Vagina (tissue), 2 donors: ENCODE measurements around the gene SCIN. TPM values are rescaled to one million over a fixed set of nuclear protein-coding genes. Genes with fewer than 3 reads are reported as not detected.
"Not testable (repeated sequence)": the region's sequence is repeated elsewhere in the genome, so short reads cannot be mapped to it uniquely, and the experiment has no call there.

ENCODE experiments used
- DNase-seq, 2 donors: peaks; one replicate each; pipeline ENCODE4 v3.0.0-alpha.2; 2017; ENCODE audit errors: extremely low spot score in 2 of 2
- H3K27ac ChIP-seq: fragments of 200-600 bp; sonication (generic); one replicate; pipeline ENCODE4 v1.5.1; 2019
- H3K27me3 ChIP-seq: fragments of 200-600 bp; sonication (generic); one replicate; pipeline ENCODE4 v1.5.1; 2019
- H3K36me3 ChIP-seq, 2 donors: fragments of 200-600 bp; sonication (generic); one replicate each; pipeline ENCODE4 v1.5.1; 2017 to 2019
- H3K4me1 ChIP-seq: fragments of 200-600 bp; sonication (generic); one replicate; pipeline ENCODE4 v1.5.1; 2019
- H3K4me3 ChIP-seq, 2 donors: fragments of 200-600 bp; sonication (generic); 1 replicate in 1 of 2; 2 replicates in 1 of 2; pipeline ENCODE4 v1.5.1; 2016 to 2019
- H3K9me3 ChIP-seq: fragments of 200-600 bp; sonication (generic); one replicate; pipeline ENCODE4 v1.5.1; 2019
- POLR2A ChIP-seq, 2 donors: fragments of 450-650 bp; IDR thresholded peaks; one replicate each; pipeline ENCODE4 v1.6.1; 2017; ENCODE audit warnings: antibody characterized with exemption in 2 of 2, mild to moderate bottlenecking in 2 of 2, moderate library complexity in 2 of 2
- POLR2AphosphoS5 ChIP-seq, 2 donors: sonication (generic); formaldehyde crosslinking; IDR thresholded peaks; one replicate each; pipeline ENCODE4 v1.9.0; 2017; ENCODE audit warnings: antibody characterized with exemption in 2 of 2, mild to moderate bottlenecking in 2 of 2, low read depth in 1 of 2; ENCODE audit not compliant: insufficient read depth in 1 of 2
- intact Hi-C: fragments of 100-400 bp; cut with DNase I; formaldehyde crosslinking; loops from one replicate; pipeline ENCODE4 v1.15.1; 2023
- total RNA-seq: library from RNA; depleted of rRNA; stranded (reverse); fragments of >200 nt; gene quantifications from one replicate; pipeline ENCODE4 v1.2.3, GENCODE V29; 2016
- TF ChIP-seq, protein P1 (sequence below), 3 experiments: fragments of 450-650 bp in 2 of 3; fragments of 200-600 bp in 1 of 3; sonication (generic) in 1 of 3; IDR thresholded peaks; one replicate each; pipeline ENCODE4 v1.5.1; 2017 to 2019; ENCODE audit warnings: antibody characterized with exemption in 3 of 3, mild to moderate bottlenecking in 2 of 3, moderate library complexity in 2 of 3

The SCIN gene
- total RNA-seq, 1 donor from 2014 or later = 0.74 TPM

DNA sequence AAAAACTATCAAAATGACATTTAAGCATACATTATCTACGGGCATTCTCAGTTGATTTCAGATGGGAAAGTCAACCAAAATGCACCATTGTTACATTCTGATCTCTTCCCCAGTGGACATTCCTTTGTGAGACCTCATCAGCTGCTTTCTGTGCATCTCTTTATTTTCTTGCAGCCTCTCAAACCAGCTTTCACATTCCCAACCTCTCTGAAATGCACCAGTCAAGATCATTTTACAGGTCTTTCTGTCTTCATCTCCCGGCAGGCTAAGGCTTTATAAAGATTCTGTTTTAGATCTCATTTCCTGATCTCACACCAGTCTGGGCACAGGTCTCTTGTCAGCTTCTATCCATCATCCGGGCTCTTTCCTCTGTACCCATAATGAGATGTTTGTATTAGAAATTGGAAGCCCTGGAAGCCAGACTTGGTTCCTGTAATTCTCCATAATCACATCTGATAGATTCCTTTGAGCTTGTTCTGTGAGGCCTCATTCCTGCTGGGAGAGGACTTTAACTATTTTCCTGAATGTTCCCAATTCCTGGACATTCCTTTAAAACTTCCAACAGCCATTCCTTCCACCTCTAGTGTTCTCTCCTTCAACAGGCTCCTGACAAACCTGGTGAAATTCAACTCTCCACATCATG, 72.6 kb downstream of the SCIN start:
- H3K27ac ChIP-seq = no peak overlapping the region
- no peaks in the 10 kb centered on the region for H3K9me3 ChIP-seq
- no peaks in the 10 kb centered on the region for H3K27me3 ChIP-seq
- no peaks in the 10 kb centered on the region for H3K4me1 ChIP-seq
- DNase-seq = no peak
- no peak overlapping the region for H3K4me3 ChIP-seq
- no peaks in the 10 kb centered on the region for H3K36me3 ChIP-seq
- TF ChIP-seq POLR2A (IDR thresholded peaks at IDR 0.05) (no peak), POLR2AphosphoS5 (IDR thresholded peaks at IDR 0.05; ENCODE audit: insufficient read depth in 1 of 2, low read depth in 1 of 2) (no peak)
- TF ChIP-seq, protein P1, sequence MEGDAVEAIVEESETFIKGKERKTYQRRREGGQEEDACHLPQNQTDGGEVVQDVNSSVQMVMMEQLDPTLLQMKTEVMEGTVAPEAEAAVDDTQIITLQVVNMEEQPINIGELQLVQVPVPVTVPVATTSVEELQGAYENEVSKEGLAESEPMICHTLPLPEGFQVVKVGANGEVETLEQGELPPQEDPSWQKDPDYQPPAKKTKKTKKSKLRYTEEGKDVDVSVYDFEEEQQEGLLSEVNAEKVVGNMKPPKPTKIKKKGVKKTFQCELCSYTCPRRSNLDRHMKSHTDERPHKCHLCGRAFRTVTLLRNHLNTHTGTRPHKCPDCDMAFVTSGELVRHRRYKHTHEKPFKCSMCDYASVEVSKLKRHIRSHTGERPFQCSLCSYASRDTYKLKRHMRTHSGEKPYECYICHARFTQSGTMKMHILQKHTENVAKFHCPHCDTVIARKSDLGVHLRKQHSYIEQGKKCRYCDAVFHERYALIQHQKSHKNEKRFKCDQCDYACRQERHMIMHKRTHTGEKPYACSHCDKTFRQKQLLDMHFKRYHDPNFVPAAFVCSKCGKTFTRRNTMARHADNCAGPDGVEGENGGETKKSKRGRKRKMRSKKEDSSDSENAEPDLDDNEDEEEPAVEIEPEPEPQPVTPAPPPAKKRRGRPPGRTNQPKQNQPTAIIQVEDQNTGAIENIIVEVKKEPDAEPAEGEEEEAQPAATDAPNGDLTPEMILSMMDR (IDR thresholded peaks at IDR 0.05) = no peak
- intact Hi-C loops = no loop called here

DNA sequence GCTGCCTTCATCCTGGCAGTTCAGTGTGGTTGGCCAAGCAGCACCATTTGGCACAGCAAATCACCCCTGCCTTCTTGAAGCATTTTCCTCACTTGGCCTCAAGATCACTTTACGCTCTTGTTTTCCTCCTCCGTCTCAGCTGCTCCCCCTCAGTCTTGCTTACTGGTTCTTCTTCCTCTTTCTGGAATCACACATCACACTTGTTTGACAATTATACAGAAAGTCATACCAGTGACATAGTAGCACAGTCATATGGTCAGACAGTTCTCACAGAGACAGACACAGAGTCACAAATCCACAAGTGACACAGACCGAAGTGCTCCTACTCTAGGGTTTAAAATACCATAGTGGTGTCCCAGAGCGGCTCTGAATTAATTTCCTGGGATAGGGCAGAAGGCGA, 73.1 kb downstream of the SCIN start:
- no peak overlapping the region for H3K4me3 ChIP-seq
- no peaks in the 10 kb centered on the region for H3K36me3 ChIP-seq
- intact Hi-C loops = no loop called here
- H3K27me3 ChIP-seq = no peaks in the 10 kb centered on the region
- H3K9me3 ChIP-seq = no peaks in the 10 kb centered on the region
- H3K27ac ChIP-seq = no peak overlapping the region
- TF ChIP-seq POLR2A (IDR thresholded peaks at IDR 0.05) = no peak
- TF ChIP-seq, protein P1 (IDR thresholded peaks at IDR 0.05) = no peak
- TF ChIP-seq POLR2AphosphoS5 (IDR thresholded peaks at IDR 0.05; ENCODE audit: insufficient read depth in 1 of 2, low read depth in 1 of 2) = no peak
- no peaks in the 10 kb centered on the region for H3K4me1 ChIP-seq
- DNase-seq = no peak

DNA sequence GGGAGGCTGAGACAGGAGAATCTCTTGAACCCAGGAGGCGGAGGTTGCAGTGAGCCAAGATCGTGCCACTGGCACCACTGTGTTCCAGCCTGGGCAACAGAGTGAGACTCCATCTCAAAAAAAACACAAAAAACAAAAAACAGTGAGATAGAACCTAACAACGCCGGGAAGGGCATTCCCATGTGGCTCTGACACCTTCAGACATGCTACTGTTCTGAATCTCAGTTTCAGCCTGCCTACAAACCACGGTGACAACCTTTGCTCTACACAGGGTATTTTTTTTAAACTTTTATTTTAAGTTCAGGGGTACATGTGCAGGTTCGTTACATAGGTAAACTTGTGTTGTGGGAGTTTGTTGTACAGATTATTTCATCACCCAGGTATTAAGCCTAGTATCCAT, 74.7 kb downstream of the SCIN start:
- H3K4me3 ChIP-seq, H3K27ac ChIP-seq, intact Hi-C loops, DNase-seq, H3K4me1 ChIP-seq, H3K27me3 ChIP-seq, H3K36me3 ChIP-seq, H3K9me3 ChIP-seq: not testable (repeated sequence)

DNA sequence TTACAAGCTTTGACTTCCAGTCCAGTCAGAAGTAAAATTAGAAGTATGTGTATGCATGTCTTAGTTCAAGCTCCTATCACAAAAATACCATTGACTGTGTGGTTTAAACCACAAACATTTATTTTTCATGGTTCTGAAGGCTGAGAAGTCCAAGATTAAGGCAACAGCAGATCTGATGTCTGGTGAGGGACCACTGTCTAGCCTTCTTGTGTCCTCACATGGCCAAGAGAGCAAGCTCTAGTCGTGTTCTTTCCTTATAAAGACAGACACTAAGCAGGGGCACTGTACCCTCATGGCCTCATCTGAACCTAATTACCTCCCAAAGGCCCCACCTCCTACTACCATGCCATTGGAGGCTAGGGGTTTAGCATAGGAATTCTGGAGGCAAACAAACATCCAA, 75.6 kb downstream of the SCIN start:
- Histone ChIP-seq H3K4me1 (no peaks in the 10 kb centered on the region), H3K4me3 (no peak overlapping the region), H3K27me3 (no peaks in the 10 kb centered on the region), H3K27ac (no peak overlapping the region), H3K9me3 (no peaks in the 10 kb centered on the region), H3K36me3 (no peaks in the 10 kb centered on the region)
- TF ChIP-seq POLR2A (IDR thresholded peaks at IDR 0.05) (no peak), POLR2AphosphoS5 (IDR thresholded peaks at IDR 0.05; ENCODE audit: insufficient read depth in 1 of 2, low read depth in 1 of 2) (no peak)
- TF ChIP-seq, protein P1 (IDR thresholded peaks at IDR 0.05) = no peak
- intact Hi-C loops = no loop called here
- DNase-seq = no peak

DNA sequence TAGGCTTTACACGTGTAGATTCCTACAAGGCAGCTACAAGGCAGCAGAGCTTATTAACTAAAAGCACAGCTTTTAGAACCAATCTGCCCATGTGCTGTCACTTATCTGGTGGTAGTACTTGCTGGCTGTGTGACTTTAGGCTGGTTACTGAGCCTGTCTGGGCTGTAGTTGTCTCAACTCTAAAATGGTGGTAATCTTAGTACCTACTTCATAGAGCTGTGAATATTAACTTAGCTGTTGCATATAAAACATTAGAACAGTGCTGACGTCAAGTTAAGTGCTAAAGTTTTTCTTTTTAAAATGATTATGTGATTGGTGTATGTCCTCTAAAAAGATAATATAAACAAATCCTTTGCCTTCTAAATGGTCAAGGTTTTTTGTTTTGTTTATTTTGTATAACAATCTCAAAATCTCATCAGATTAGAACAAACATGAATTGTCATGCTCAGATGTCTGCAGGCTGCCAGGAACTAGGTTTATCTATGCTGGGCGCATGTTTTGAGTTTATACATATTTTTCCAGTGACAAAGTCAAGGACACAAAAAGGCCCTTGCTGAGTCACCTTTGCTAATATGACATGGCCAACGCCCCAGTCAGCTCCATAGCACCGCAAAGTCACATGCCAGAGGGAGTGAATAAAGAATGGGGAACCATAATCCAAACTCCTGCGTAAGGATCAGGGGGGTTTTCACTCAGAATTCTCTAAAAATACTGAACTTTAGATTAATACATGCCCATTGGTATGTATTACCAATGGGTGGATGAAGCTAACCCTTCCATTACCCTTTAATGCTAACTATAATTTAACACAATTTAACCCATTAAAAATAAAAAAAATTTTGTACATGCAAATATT, 77.1 kb downstream of the SCIN start:
- H3K9me3 ChIP-seq = no peaks in the 10 kb centered on the region
- peaks cover under 1% of the 10 kb centered on the region for H3K4me1 ChIP-seq
- no peaks in the 10 kb centered on the region for H3K36me3 ChIP-seq
- TF ChIP-seq, protein P1 (IDR thresholded peaks at IDR 0.05) = no peak
- peak in 1 of 2 donors; percentile 62 for TF ChIP-seq POLR2AphosphoS5 (IDR thresholded peaks at IDR 0.05; ENCODE audit: insufficient read depth in 1 of 2, low read depth in 1 of 2)
- TF ChIP-seq POLR2A (IDR thresholded peaks at IDR 0.05) = no peak
- no peak for DNase-seq
- no peak overlapping the region for H3K4me3 ChIP-seq
- no peaks in the 10 kb centered on the region for H3K27me3 ChIP-seq
- no peak overlapping the region for H3K27ac ChIP-seq
- intact Hi-C loops = no loop called here
